SK-N-SH treated with all-trans-retinoic acid at 6 μM for 48 hours (cell line): ENCODE results near the gene GALNT5.

ENCODE experiments used
- ATAC-seq: fragments of 200-7000 bp; cut with Tn5 transposase; 3 replicates; pipeline ENCODE4 v1.9.1; 2020; ENCODE audit warnings: mild to moderate bottlenecking, moderate library complexity
- ARNTL ChIP-seq: fragments of 450-650 bp; formaldehyde crosslinking; IDR thresholded peaks from 2 replicates; pipeline ENCODE4 v1.5.0; 2020; ENCODE audit warnings: low read depth, mild to moderate bottlenecking, moderate library complexity, borderline replicate concordance
- BACH2 ChIP-seq: fragments of 250-450 bp; sonication (Bioruptor Pico); IDR thresholded peaks from 2 replicates; pipeline ENCODE4 v1.9.0; 2021; ENCODE audit warnings: mild to moderate bottlenecking, borderline replicate concordance
- CSDC2 ChIP-seq: fragments of 250-450 bp; sonication (Bioruptor Pico); IDR thresholded peaks from 2 replicates; pipeline ENCODE4 v1.5.0; 2020; ENCODE audit warnings: mild to moderate bottlenecking, moderate library complexity
- CSRNP3 ChIP-seq: fragments of 250-450 bp; sonication (Bioruptor Pico); IDR thresholded peaks from 2 replicates; pipeline ENCODE4 v1.5.1; 2021; ENCODE audit warnings: mild to moderate bottlenecking, moderate library complexity
- ESRRG ChIP-seq: fragments of 250-450 bp; sonication (Bioruptor Pico); IDR thresholded peaks from 2 replicates; pipeline ENCODE4 v1.6.1; 2021; ENCODE audit warnings: mild to moderate bottlenecking
- GLIS3 ChIP-seq: fragments of 250-450 bp; sonication (Bioruptor Pico); IDR thresholded peaks from 2 replicates; pipeline ENCODE4 v1.5.0; 2020; ENCODE audit warnings: mild to moderate bottlenecking, moderate library complexity
- ISL1 ChIP-seq: fragments of 250-450 bp; sonication (Bioruptor Pico); IDR thresholded peaks from 2 replicates; pipeline ENCODE4 v2.1.2; 2022; ENCODE audit warnings: mild to moderate bottlenecking, moderate library complexity
- OSR1 ChIP-seq: fragments of 250-450 bp; sonication (Bioruptor Pico); IDR thresholded peaks from 2 replicates; pipeline ENCODE4 v1.8.0; 2022; ENCODE audit warnings: moderate library complexity, mild to moderate bottlenecking, inconsistent platforms
- PATZ1 ChIP-seq: fragments of 250-450 bp; sonication (Bioruptor Pico); IDR thresholded peaks from 2 replicates; pipeline ENCODE4 v1.8.0; 2020; ENCODE audit warnings: mild to moderate bottlenecking, moderate library complexity, borderline replicate concordance
- POU6F1 ChIP-seq: fragments of 250-450 bp; sonication (Bioruptor Pico); IDR thresholded peaks from 2 replicates; pipeline ENCODE4 v1.8.0; 2021; ENCODE audit warnings: low read depth, mild to moderate bottlenecking, moderate library complexity, borderline replicate concordance
- PPARA ChIP-seq: fragments of 250-450 bp; sonication (Bioruptor Pico); IDR thresholded peaks from 2 replicates; pipeline ENCODE4 v1.5.0; 2020; ENCODE audit warnings: mild to moderate bottlenecking, borderline replicate concordance
- RARB ChIP-seq: fragments of 250-450 bp; sonication (Bioruptor Pico); IDR thresholded peaks from 2 replicates; pipeline ENCODE4 v1.8.0; 2021; ENCODE audit warnings: mild to moderate bottlenecking, moderate library complexity
- SNAI2 ChIP-seq: fragments of 250-450 bp; sonication (Bioruptor Pico); IDR thresholded peaks from 2 replicates; pipeline ENCODE4 v1.5.0; 2020; ENCODE audit warnings: mild to moderate bottlenecking, moderate library complexity
- TCF4 ChIP-seq: fragments of 250-450 bp; sonication (Bioruptor Pico); IDR thresholded peaks from 2 replicates; pipeline ENCODE4 v1.8.0; 2021; ENCODE audit warnings: mild to moderate bottlenecking, moderate library complexity, borderline replicate concordance
- TOX ChIP-seq: fragments of 250-450 bp; sonication (Bioruptor Pico); IDR thresholded peaks from 2 replicates; pipeline ENCODE4 v1.8.0; 2021; ENCODE audit warnings: mild to moderate bottlenecking, moderate library complexity, borderline replicate concordance
- ZC3H10 ChIP-seq: fragments of 250-450 bp; sonication (Bioruptor Pico); IDR thresholded peaks from 2 replicates; pipeline ENCODE4 v1.5.1; 2021; ENCODE audit warnings: mild to moderate bottlenecking, moderate library complexity
- ZFP3 ChIP-seq: fragments of 250-450 bp; sonication (Bioruptor Pico); IDR thresholded peaks from 2 replicates; pipeline ENCODE4 v1.5.0; 2020; ENCODE audit warnings: mild to moderate bottlenecking, moderate library complexity
- ZFP30 ChIP-seq: fragments of 450-650 bp; formaldehyde crosslinking; IDR thresholded peaks from 2 replicates; pipeline ENCODE4 v1.5.0; 2022; ENCODE audit warnings: mild to moderate bottlenecking, moderate library complexity
- ZNF565 ChIP-seq: fragments of 450-650 bp; formaldehyde crosslinking; conservative IDR thresholded peaks from 2 replicates; pipeline ENCODE4 v1.5.0; 2020; ENCODE audit warnings: low read depth, mild to moderate bottlenecking, moderate library complexity
- ZNF70 ChIP-seq: fragments of 450-650 bp; formaldehyde crosslinking; IDR thresholded peaks from 2 replicates; pipeline ENCODE4 v1.5.0; 2020; ENCODE audit warnings: mild to moderate bottlenecking, moderate library complexity
- ZNF8 ChIP-seq: fragments of 450-650 bp; formaldehyde crosslinking; IDR thresholded peaks from 2 replicates; pipeline ENCODE4 v1.5.0; 2020; ENCODE audit warnings: mild to moderate bottlenecking, moderate library complexity

GALNT5 gene

GRCh38 chr2:157245846-157246764 is 11.4 kb upstream of the GALNT5 start:
- peak; percentile 94 for ATAC-seq
- TF ChIP-seq GLIS3 = no peak
- no peak for TF ChIP-seq ZNF70 (CRISPR knock-in tag)
- no peak for TF ChIP-seq ARNTL
- TF ChIP-seq ISL1 (CRISPR knock-in tag) = no peak
- no peak for TF ChIP-seq BACH2
- no peak for TF ChIP-seq TCF4
- no peak for TF ChIP-seq PATZ1 (CRISPR knock-in tag)

GRCh38 chr2:157246765-157247407 is 10.6 kb upstream of the GALNT5 start:
- peak; percentile 87 for TF ChIP-seq TOX
- TF ChIP-seq CSRNP3 = no peak
- no peak for TF ChIP-seq ISL1 (CRISPR knock-in tag)
- TF ChIP-seq ZFP30 = no peak
- peak; percentile 89 for TF ChIP-seq ZC3H10 (CRISPR knock-in tag)
- TF ChIP-seq OSR1 = peak; percentile 99
- peak; percentile 81; the same call in 1 of the 2 replicates for TF ChIP-seq RARB
- TF ChIP-seq CSDC2 = peak; percentile 86
- TF ChIP-seq POU6F1 (CRISPR knock-in tag) = no peak
- no peak; the same call in 1 of the 2 replicates for TF ChIP-seq ZNF8 (CRISPR knock-in tag)
- TF ChIP-seq, all 23 proteins: peak for 5
- ATAC-seq = peak; percentile 87

GRCh38 chr2:157250836-157251235 is 6.7 kb upstream of the GALNT5 start:
- ATAC-seq = no peak
- TF ChIP-seq ESRRG (CRISPR knock-in tag) = no peak
- no peak for TF ChIP-seq PPARA (CRISPR knock-in tag)
- TF ChIP-seq POU6F1 (CRISPR knock-in tag) = no peak
- TF ChIP-seq ZNF565 (CRISPR knock-in tag) = no peak
- TF ChIP-seq RARB = no peak
- no peak for TF ChIP-seq OSR1
- TF ChIP-seq TCF4 = no peak
- TF ChIP-seq ZFP3 = no peak
- no peak for TF ChIP-seq ZNF70 (CRISPR knock-in tag)
- no peak for TF ChIP-seq ARNTL
- no peak for TF ChIP-seq SNAI2 (CRISPR knock-in tag)
- TF ChIP-seq CSDC2 = no peak
- no peak for TF ChIP-seq ISL1 (CRISPR knock-in tag)
- no peak for TF ChIP-seq GLIS3
- no peak for TF ChIP-seq CSRNP3
- TF ChIP-seq ZFP30 = no peak
